Measurements from ENCODE around the gene ST8SIA4. TPM values are rescaled to one million over a fixed set of nuclear protein-coding genes. Genes with fewer than 3 reads are reported as not detected.

Gene ST8SIA4
- total RNA-seq, 4 donors from 2014 or later, result 1.6 to 4.4 (median 2.8) TPM

- 59 to 68% methylated on average over 2 of the region's 2 CpGs for WGBS, 2 donors
- Histone ChIP-seq H3K4me1 (no peaks in the 10 kb centered on the region), H3K27me3 (no peaks in the 10 kb centered on the region), H3K4me3 (no peak overlapping the region), H3K27ac (no peak overlapping the region), H3K9me3 (no peaks in the 10 kb centered on the region), H3K36me3 (no peaks in the 10 kb centered on the region)
- DNase-seq, result no peak
- TF ChIP-seq POLR2A (IDR thresholded peaks at IDR 0.05) (no peak), CTCF (IDR thresholded peaks at IDR 0.05) (no peak)
- intact Hi-C loops (cut with DNase I), result no loop called here
Measured at GRCh38 chr5:100803397-100803796, 99.7 kb downstream of the ST8SIA4 start.

- Histone ChIP-seq H3K27ac (no peak overlapping the region), H3K9me3 (no peaks in the 10 kb centered on the region), H3K4me1 (no peaks in the 10 kb centered on the region), H3K27me3 (no peaks in the 10 kb centered on the region), H3K36me3 (no peaks in the 10 kb centered on the region), H3K4me3 (no peak overlapping the region)
- TF ChIP-seq POLR2A (IDR thresholded peaks at IDR 0.05) (no peak), CTCF (IDR thresholded peaks at IDR 0.05) (no peak)
- intact Hi-C loops (cut with DNase I), result no loop called here
- no peak for DNase-seq
- 71 to 78% methylated on average over 2 of the region's 2 CpGs for WGBS, 2 donors
Measured at GRCh38 chr5:100802208-100802607, 100.9 kb downstream of the ST8SIA4 start.

GRCh38 chr5:100800562-100800961, 102.5 kb downstream of the ST8SIA4 start:
- intact Hi-C loops (cut with DNase I), result no loop called here
- no peak overlapping the region for H3K27ac ChIP-seq
- TF ChIP-seq CTCF (IDR thresholded peaks at IDR 0.05) (no peak), POLR2A (IDR thresholded peaks at IDR 0.05) (no peak)
- no peak overlapping the region for H3K4me3 ChIP-seq
- H3K36me3 ChIP-seq, result no peaks in the 10 kb centered on the region
- H3K27me3 ChIP-seq, result no peaks in the 10 kb centered on the region
- H3K9me3 ChIP-seq, result no peaks in the 10 kb centered on the region
- H3K4me1 ChIP-seq, result no peaks in the 10 kb centered on the region
- DNase-seq, result no peak
- WGBS, 2 donors, result 78 to 84% methylated on average over 5 of the region's 5 CpGs

- no peak overlapping the region for H3K4me3 ChIP-seq
- no peaks in the 10 kb centered on the region for H3K36me3 ChIP-seq
- 95 to 97% methylated on average over 2 of the region's 2 CpGs for WGBS, 2 donors
- no peaks in the 10 kb centered on the region for H3K4me1 ChIP-seq
- H3K9me3 ChIP-seq, result peaks cover 0 to under 1% (median 0%) of the 10 kb centered on the region in 3 donors
- TF ChIP-seq POLR2A (IDR thresholded peaks at IDR 0.05), result no peak
- TF ChIP-seq CTCF (IDR thresholded peaks at IDR 0.05), result no peak
- no peak overlapping the region for H3K27ac ChIP-seq
- DNase-seq, result no peak
- intact Hi-C loops (cut with DNase I), result no loop called here
- no peaks in the 10 kb centered on the region for H3K27me3 ChIP-seq
Measured at GRCh38 chr5:100799166-100799565, 103.9 kb downstream of the ST8SIA4 start.

- H3K4me1 ChIP-seq, result no peaks in the 10 kb centered on the region
- H3K27me3 ChIP-seq, result no peaks in the 10 kb centered on the region
- WGBS, 2 donors, result 56 to 58% methylated on average over 2 of the region's 2 CpGs
- no peak for DNase-seq
- intact Hi-C loops (cut with DNase I), result no loop called here
- H3K27ac ChIP-seq, result no peak overlapping the region
- H3K4me3 ChIP-seq, result no peak overlapping the region
- TF ChIP-seq POLR2A (IDR thresholded peaks at IDR 0.05) (no peak), CTCF (IDR thresholded peaks at IDR 0.05) (no peak)
- no peaks in the 10 kb centered on the region for H3K36me3 ChIP-seq
- peaks cover 0 to 6% (median 0%) of the 10 kb centered on the region in 3 donors for H3K9me3 ChIP-seq
Measured at GRCh38 chr5:100797861-100798260, 105.2 kb downstream of the ST8SIA4 start.

All from esophagus squamous epithelium (tissue), 5 donors.